ENCODE results near the gene ITGA1.

DNA sequence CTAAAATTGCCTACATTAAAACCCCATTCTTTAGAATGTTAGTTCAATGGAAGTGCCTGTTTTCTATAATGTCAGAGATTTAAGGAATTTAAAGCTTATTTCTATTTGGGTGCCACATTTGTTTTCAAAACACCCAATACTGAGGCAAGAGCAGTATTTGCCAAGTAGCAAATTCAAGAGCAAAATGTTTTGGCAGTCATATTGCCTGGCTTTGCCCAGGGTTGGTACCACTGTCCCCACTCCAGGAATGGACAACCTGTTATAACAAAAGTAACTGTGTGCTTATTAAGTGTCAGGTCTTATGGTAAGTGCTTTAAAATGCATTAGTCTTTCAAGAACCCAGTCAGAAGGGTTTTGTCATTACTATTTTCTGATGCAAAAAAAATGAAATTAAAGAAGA is 19.3 kb downstream of the ITGA1 start:
- TF ChIP-seq, protein P1, sequence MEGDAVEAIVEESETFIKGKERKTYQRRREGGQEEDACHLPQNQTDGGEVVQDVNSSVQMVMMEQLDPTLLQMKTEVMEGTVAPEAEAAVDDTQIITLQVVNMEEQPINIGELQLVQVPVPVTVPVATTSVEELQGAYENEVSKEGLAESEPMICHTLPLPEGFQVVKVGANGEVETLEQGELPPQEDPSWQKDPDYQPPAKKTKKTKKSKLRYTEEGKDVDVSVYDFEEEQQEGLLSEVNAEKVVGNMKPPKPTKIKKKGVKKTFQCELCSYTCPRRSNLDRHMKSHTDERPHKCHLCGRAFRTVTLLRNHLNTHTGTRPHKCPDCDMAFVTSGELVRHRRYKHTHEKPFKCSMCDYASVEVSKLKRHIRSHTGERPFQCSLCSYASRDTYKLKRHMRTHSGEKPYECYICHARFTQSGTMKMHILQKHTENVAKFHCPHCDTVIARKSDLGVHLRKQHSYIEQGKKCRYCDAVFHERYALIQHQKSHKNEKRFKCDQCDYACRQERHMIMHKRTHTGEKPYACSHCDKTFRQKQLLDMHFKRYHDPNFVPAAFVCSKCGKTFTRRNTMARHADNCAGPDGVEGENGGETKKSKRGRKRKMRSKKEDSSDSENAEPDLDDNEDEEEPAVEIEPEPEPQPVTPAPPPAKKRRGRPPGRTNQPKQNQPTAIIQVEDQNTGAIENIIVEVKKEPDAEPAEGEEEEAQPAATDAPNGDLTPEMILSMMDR (IDR thresholded peaks at IDR 0.05): no peak
- no peak for TF ChIP-seq POLR2A (IDR thresholded peaks at IDR 0.05)
